Prostate gland (tissue), 2 donors: ENCODE data around the gene SPTBN4. TPM values are rescaled to one million over a fixed set of nuclear protein-coding genes. Genes with fewer than 3 reads are reported as not detected.
"Not testable (repeated sequence)": the region's sequence is repeated elsewhere in the genome, so short reads cannot be mapped to it uniquely, and the experiment has no call there.

Experiments used
- DNase-seq: peaks from one replicate; pipeline ENCODE4 v3.0.0-alpha.2; 2019; ENCODE audit warnings: low spot score
- H3K27ac ChIP-seq, 2 donors: fragments of 200-600 bp; sonication (generic); 2 replicates each; pipeline ENCODE4 v1.5.1; 2017 to 2019
- H3K27me3 ChIP-seq: fragments of 200-600 bp; sonication (generic); replicated peaks from 2 replicates; pipeline ENCODE4 v1.5.1; 2019; ENCODE audit not compliant: insufficient read depth
- H3K36me3 ChIP-seq, 2 donors: fragments of 200-600 bp; sonication (generic); 1 replicate in 1 of 2; 2 replicates in 1 of 2; pipeline versions ENCODE4 v1.5.1 to v1.8.1; 2017 to 2019
- H3K4me1 ChIP-seq: fragments of 200-600 bp; sonication (generic); replicated peaks from 2 replicates; pipeline ENCODE4 v1.5.1; 2019
- H3K4me3 ChIP-seq, 2 donors: fragments of 200-600 bp; sonication (generic); 2 replicates each; pipeline ENCODE4 v1.5.1; 2017 to 2019
- H3K9me3 ChIP-seq: fragments of 200-600 bp; sonication (generic); 2 replicates; pipeline ENCODE4 v1.5.1; 2017
- POLR2A ChIP-seq: fragments of 450-650 bp; IDR thresholded peaks from one replicate; pipeline ENCODE4 v1.6.1; 2016; ENCODE audit warnings: antibody characterized with exemption, mild to moderate bottlenecking
- POLR2AphosphoS5 ChIP-seq: sonication (generic); formaldehyde crosslinking; IDR thresholded peaks from one replicate; pipeline ENCODE4 v1.6.1; 2017; ENCODE audit warnings: antibody characterized with exemption
- WGBS: methylation state at CpG from one replicate; pipeline ENCODE4 v1.1.5; 2018; 5-methylcytosine and 5-hydroxymethylcytosine counted together
- intact Hi-C: fragments of 100-400 bp; cut with DNase I; formaldehyde crosslinking; loops from one replicate; pipeline ENCODE4 v1.14.2; 2022
- total RNA-seq, 2 donors: library from RNA; depleted of rRNA; stranded (reverse); fragments of >200 nt; gene quantifications; one replicate each; pipeline ENCODE4 v1.1.0, GENCODE V29; 2016
- TF ChIP-seq, protein P1 (sequence below), 4 experiments: fragments of 200-600 bp in 2 of 4; fragments of 450-650 bp in 2 of 4; sonication (generic) in 2 of 4; IDR thresholded peaks; 1 replicate in 3 of 4; 2 replicates in 1 of 4; pipeline ENCODE4 v1.5.1; 2016 to 2019; ENCODE audit warnings: antibody characterized with exemption in 4 of 4, mild to moderate bottlenecking in 2 of 4, moderate library complexity in 2 of 4

Gene SPTBN4
- total RNA-seq, 2 donors from 2014 or later, result 5.2 to 21.9 TPM

- peak overlapping the region; percentile 100 for H3K27ac ChIP-seq
These were observed 42.9 kb upstream of the SPTBN4 start for GRCh38 chr19:40423938-40424337.

DNA sequence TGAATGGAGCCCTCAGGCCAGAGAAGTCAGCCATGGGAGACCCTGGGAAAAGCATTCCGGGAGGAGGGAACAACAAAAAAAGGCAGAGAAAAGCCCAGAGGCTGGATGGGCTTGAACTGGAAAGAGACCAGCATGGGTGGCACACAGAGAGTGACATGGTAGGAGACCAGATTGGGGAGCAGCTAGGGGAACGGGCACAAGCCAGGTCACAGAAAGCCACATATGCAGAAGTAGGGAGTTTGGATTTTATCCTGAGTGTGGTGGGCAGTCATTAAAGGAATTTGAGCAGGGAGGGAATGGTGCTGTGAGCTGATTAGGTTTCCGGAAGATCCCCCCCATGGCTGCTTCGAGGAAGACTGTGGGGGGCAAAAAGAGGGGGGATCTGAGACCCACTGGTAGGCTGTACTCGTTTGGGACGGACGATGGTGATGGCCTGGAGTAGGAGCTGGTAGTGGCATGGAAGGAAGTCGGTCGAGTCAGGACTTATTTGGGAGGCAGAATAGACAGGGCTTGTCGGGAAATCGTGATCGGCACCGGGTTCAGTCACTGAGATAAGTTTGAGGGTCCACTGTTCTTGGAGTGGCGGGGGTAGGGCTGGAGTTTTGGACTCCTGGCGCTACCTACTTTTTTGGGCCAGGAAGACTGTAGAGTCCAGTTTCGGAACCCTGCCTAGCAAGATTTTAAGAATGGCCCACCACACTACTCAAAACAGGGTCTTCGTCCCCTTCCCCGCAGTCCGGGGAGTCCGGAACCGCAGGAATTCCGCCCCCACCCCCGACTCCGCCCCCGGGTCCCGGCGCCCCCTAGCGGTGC is 42.0 kb upstream of the SPTBN4 start:
- Histone ChIP-seq H3K4me3 (peak overlapping the region; percentile 95 to 98), H3K4me1 (peaks cover 4% of the 10 kb centered on the region), H3K27ac (peak overlapping the region; percentile 100), H3K36me3 (peaks cover 8 to 10% of the 10 kb centered on the region in 2 donors), H3K9me3 (no peaks in the 10 kb centered on the region), H3K27me3 (no peaks in the 10 kb centered on the region)
- intact Hi-C loops, result loop anchor here (2.0 to 5.0 kb wide), 2 partner anchors 40 to 78 kb away; partner anchors contain the start of genes BLVRB, C19orf47 and PLD3
- DNase-seq, result no peak
- no peak for TF ChIP-seq POLR2AphosphoS5
- TF ChIP-seq, protein P1, sequence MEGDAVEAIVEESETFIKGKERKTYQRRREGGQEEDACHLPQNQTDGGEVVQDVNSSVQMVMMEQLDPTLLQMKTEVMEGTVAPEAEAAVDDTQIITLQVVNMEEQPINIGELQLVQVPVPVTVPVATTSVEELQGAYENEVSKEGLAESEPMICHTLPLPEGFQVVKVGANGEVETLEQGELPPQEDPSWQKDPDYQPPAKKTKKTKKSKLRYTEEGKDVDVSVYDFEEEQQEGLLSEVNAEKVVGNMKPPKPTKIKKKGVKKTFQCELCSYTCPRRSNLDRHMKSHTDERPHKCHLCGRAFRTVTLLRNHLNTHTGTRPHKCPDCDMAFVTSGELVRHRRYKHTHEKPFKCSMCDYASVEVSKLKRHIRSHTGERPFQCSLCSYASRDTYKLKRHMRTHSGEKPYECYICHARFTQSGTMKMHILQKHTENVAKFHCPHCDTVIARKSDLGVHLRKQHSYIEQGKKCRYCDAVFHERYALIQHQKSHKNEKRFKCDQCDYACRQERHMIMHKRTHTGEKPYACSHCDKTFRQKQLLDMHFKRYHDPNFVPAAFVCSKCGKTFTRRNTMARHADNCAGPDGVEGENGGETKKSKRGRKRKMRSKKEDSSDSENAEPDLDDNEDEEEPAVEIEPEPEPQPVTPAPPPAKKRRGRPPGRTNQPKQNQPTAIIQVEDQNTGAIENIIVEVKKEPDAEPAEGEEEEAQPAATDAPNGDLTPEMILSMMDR (IDR thresholded peaks at IDR 0.05), result peak in 1 of 4 experiments; percentile 96
- under 1% methylated on average over 21 of the region's 28 CpGs for WGBS

More at GRCh38 chr19:40423938-40424337, 42.9 kb upstream of the SPTBN4 start:
- 96% methylated on average over 6 of the region's 6 CpGs for whole genome bisulfite sequencing
- Histone ChIP-seq H3K4me3 (no peak overlapping the region), H3K9me3 (no peaks in the 10 kb centered on the region), H3K27me3 (no peaks in the 10 kb centered on the region), H3K36me3 (peaks cover 8 to 10% of the 10 kb centered on the region in 2 donors), H3K4me1 (peaks cover 4% of the 10 kb centered on the region)
- no peak for DNase-seq
- intact Hi-C loops, result loop anchor here (2.0 kb wide), 1 partner anchor 41 kb away; the partner anchor contains the start of gene BLVRB
- TF ChIP-seq POLR2AphosphoS5, result no peak
- TF ChIP-seq POLR2A, result no peak
- TF ChIP-seq, protein P1 (IDR thresholded peaks at IDR 0.05), result no peak

DNA sequence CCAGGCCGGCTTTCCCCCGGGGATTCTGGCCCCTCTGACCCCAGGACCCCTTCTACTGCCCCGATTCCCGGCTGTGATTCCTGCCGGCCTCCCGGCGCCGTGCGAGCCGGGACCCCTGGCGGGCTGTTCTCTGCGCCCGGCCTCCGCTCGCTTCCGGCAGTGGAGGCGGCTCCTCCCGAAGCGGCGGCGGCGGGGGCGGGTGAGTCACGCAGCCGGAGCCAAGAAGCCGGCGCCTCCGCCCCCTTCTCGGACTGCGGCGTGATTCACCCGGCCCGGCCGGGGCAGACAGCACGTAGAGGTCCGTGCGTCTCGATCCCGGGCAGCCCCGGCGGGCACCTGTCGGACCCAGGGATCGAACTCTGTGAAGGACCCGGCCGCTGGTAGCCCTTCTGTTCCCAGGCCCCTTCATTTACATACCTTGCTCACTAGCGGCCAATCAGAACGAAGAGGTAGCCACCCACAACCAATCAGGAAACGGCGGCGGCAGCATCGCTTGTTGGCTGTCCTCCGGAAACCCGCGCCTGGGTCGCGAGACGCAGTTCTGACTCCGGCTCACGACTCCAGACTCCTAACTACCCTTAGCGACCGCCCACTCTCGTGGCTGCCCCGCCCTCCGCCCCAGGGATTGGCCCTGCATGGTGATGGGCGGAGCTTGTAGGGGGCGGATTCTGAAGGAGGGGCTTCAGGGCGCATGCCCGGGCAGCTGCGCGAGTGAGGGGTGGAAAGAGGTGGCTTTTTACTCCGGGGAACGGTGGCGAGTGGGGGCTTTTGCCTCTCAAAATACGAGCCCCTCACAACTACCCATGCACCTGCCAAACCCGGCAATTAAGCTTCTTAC is 41.1 kb upstream of the SPTBN4 start, which contains the start of gene SERTAD1:
SERTAD1 (minus strand) TSS at position 543 of the 838 bp plus-strand sequence. CDS start 2,446 bp downstream, outside the sequence.
- DNase-seq, result peak; percentile 100
- intact Hi-C loops, result loop anchor here (2.0 to 5.0 kb wide), 2 partner anchors 39 to 78 kb away; partner anchors contain the start of genes BLVRB, C19orf47 and PLD3
- Histone ChIP-seq H3K36me3 (peaks cover 8 to 10% of the 10 kb centered on the region in 2 donors), H3K27ac (peak within 1 kb of the TSS; percentile 100), H3K4me1 (peaks cover 4% of the 10 kb centered on the region), H3K4me3 (peak within 1 kb of the TSS; percentile 95 to 98), H3K27me3 (no peaks in the 10 kb centered on the region), H3K9me3 (no peaks in the 10 kb centered on the region)
- under 1% methylated on average over 64 of the region's 75 CpGs for WGBS
- TF ChIP-seq, protein P1 (IDR thresholded peaks at IDR 0.05), result peak; percentile 67 to 92 (median 88)
- TF ChIP-seq POLR2AphosphoS5 (peak; percentile 100), POLR2A (peak; percentile 100)

- intact Hi-C loops, result loop anchor here (5.0 kb wide), 1 partner anchor 81 kb away; the partner anchor contains the start of genes C19orf47 and PLD3
- not testable (repeated sequence) for H3K9me3 ChIP-seq, DNase-seq, H3K4me1 ChIP-seq, H3K36me3 ChIP-seq, H3K27me3 ChIP-seq, H3K4me3 ChIP-seq, H3K27ac ChIP-seq
- 93% methylated on average over 7 of the region's 7 CpGs for WGBS
These were observed 38.6 kb upstream of the SPTBN4 start for GRCh38 chr19:40428197-40428596.

DNA sequence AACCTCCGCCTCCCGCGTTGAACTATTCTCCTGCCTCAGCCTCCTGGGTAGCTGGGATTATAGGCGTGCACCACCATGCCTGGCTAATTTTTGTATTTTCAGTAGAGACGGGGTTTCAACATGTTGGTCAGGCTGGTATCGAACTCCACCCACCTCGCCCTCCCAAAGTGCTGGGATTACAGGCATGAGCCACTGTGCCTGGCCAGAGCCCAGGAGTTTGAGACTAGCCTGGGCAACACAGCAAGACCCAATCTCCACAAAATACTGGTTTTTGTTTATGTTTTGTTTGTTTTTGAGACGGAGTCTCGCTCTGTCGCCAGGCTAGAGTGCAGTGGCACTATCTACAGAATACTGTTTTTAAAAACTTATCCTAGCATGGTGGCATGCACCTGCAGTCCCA is 36.6 kb upstream of the SPTBN4 start:
- 94% methylated on average over 10 of the region's 10 CpGs for WGBS

More for the DNA sequence above, 36.6 kb upstream of the SPTBN4 start:
- DNase-seq, H3K4me1 ChIP-seq, H3K4me3 ChIP-seq, H3K27ac ChIP-seq, intact Hi-C loops, H3K36me3 ChIP-seq, H3K27me3 ChIP-seq, H3K9me3 ChIP-seq: not testable (repeated sequence)
